Fibroblast of gingiva (primary cell): ENCODE measurements around the gene FAM120B.
A peak's percentile ranks its signal among the peaks of the same experiment; 100 is the strongest.

Source experiments
- DNase-seq: peaks from one replicate; pipeline ENCODE4 v3.0.0-alpha.2; 2011; ENCODE audit warnings: low read depth

The FAM120B gene

DNA sequence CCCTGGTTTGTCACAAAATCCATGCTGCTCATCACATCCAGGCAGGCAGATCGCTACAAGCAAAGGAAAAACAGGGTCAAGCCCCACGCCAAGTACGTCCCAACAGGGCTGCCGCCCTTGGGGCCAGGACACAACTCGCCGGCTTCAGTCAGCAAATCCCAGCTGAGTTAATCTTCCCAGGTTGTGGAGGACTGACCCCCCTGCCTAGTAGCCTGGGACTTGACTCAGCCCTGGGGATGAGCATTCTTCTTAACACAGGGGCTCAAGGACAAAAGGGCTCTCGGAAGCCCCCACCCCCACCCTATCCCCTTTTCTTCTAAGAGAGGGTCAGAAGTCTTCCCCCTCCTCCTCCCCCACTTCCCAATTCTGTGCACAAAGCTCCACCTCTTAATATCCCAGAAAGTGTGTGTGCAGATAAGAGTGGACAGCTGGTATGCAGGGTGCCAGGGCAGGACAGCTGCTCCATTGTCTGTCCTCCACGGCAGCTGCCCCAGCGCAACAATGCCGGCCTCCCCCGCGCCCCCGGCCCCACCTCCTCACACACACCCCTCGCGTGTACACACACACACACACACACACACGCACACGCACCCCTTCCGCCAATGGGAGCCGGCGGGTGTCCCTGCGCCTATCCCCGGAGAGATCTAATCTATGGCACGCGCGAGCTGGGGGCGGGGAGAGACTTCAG is 20.2 kb upstream of the FAM120B start:
- DNase-seq, result no peak

DNA sequence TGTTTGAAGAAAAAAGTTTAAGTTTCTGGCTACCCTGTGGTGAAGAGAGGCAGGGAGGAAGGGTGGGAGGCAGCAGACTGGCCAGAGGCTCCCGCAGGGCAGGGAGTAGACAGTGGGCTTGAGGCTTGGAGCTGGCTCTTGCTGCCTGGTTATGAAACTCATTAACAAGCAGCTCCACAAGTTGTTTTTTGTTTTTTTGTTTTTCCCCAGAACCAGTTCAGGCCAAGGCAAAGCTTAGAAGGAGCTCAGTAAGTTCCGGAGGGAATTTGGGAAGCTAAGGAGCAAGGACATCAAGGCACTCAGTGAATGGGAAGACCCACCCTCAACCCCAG is 19.7 kb upstream of the FAM120B start:
- DNase-seq, result no peak

DNA sequence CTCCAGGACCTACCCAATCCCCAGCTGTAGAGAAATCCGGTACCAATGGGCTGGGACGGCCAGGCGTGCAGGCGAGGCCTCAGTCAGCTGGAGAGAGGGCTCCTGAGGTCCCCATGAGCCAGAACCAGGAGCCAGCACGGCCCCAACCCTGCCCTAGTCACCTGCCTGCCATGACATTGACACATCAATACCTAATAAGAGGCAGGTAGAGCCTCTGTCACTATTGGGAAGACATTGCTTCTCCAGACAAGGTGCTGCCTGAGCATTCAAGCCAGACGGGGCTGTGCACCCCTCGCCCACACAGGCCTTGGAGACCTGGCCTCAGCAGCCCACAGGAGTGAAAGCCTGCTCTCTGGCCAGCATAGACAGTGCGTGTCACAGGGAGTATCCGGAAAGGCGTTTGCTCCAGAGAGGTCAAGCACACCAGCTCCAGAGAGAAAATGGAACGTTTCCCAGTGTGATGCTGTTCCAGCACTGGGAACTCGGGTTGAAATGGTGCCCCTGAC is 19.1 kb upstream of the FAM120B start:
- DNase-seq, result no peak

DNA sequence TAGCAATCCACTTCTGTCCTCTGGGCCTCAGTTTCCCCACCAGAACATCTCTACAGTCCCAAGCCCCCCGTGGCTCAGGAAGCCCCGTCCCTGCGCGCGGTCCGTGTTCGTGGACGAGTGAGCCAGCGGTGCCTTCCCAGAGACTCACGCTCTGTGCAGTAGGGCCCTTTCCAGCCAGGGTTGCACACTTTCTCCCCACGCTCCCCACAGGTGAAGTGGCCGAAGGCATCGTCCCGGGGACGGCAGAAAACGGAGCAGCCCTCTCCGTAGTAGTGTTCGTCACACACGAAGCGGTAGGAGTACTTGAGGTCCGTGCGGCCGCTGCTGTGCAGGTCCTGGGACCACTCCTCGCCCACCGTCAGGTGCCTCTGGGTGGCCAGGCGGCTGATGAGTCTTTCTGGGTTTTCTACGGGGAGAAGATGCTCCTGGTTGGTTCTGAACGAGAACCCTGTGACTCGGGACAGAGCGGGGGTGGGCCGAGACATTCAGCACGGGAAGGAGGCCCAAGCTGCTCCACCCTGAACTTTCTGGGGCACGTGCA is 18.4 kb upstream of the FAM120B start:
- no peak for DNase-seq

DNA sequence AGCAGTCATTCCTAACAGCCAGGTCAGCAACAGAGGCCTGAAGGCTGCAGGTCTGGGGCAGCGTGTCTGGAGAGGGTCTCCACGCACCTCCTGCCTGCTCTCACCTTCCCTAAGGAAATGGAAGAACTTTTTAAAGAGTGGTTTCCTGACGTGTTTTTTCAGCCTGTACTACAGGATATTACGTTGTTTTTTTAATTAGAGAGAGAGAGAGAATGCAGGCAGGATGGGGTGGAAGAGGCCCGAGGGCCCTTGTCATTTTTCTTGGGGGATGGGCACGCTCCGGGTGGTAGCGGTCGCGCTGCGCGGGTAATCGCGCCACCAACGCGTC is 17.7 kb upstream of the FAM120B start:
- no peak for DNase-seq

DNA sequence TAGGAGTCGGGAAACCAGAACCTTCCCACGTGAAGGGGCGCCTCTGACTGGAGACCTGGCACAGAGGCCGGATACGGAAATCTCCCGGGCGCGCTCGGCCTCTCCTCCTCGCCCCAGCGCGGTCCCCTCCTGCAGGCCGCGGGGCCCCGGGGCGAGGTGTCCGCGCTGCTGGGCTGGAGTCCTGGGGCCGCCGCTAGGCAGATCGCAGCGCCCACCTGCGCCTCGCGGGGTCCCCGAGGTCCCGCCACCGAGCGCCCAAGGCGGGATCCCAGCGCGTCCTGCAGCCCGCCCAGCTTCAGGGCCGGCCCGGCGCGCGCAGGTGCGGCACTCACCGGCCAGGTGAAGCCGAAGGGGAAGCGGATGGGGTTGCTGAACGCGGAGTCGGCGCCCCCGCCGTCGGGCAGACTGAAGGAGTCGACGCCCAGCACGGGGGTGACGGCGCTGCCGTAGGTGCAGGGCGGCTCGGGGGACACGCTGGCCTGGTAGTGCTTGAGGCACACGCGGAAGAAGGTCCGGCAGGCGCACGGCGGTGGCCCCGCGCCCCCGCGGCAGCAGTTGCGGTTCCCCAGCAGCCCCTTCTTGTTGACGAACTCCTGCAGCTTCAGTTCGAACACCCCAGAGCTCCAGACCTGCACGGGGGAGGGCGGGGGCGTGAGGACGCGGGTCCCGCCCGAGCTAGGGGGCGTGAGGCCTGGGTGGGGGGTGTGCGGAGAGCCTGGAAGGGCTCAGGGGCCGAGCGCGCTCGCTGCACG is 17.2 kb upstream of the FAM120B start:
- no peak for DNase-seq

DNA sequence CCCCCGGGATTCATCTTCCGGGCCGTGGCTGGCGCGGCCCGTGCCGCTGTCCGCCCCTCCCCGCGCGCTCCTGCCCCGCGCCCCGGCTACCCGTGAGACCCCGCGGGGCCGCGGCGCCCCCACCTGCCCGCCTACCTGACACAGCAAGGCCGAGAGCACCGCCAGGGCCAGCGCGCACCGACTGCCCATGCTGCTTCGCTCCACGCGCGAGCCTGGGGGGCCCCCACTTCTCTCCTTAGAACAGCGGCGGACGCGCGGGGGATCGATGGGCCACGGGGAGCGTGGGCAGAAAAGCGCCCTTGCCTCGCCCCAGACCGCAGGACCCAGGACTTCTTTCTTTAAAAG is 16.6 kb upstream of the FAM120B start:
- no peak for DNase-seq

DNA sequence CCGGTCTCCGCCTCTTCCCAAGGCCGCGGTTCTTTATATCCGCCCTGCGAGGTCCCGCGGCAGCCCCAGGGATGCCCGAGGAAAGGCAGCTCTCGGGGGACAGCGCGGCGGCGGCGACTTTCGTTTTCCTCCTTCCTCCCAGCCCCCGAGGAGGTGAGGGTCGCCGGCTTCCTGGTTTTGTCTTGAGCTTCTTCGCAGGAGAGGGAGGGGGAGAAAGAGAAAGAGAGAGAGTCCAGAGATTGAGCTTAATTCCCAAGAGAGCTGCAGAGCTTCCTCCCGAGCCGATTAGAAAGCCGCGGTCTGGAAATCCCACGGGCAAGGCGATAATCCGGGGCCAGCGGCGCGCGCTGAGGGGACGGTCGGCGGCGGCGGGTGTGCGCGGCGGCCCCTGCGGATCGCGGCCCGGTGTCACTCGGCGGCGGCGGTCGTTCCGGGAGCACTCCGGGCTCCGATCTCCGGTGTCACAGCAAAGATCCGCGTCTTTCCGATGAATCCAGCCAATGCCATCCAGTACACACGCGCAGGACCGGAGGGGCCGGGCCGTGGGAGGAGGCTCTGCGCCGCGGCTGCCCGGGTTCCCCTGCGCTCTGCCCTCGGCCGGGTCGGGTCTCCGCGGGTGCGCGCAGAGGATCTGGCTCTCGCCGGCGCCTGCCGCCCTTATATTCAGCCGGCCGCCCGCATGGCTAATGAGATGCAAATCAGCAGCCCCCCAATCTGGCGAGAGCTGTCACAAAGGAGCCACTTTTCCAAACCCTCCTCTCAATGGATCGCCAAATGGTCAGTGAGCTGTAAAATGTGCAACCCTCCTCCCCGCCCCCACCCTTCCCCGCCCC is 16.0 kb upstream of the FAM120B start, which contains the start of gene DLL1:
TSS of gene DLL1 (minus strand) at position 783 of the 833 bp plus-strand sequence. CDS start 939 bp downstream, outside the sequence.
- DNase-seq, result peak; percentile 57

DNA sequence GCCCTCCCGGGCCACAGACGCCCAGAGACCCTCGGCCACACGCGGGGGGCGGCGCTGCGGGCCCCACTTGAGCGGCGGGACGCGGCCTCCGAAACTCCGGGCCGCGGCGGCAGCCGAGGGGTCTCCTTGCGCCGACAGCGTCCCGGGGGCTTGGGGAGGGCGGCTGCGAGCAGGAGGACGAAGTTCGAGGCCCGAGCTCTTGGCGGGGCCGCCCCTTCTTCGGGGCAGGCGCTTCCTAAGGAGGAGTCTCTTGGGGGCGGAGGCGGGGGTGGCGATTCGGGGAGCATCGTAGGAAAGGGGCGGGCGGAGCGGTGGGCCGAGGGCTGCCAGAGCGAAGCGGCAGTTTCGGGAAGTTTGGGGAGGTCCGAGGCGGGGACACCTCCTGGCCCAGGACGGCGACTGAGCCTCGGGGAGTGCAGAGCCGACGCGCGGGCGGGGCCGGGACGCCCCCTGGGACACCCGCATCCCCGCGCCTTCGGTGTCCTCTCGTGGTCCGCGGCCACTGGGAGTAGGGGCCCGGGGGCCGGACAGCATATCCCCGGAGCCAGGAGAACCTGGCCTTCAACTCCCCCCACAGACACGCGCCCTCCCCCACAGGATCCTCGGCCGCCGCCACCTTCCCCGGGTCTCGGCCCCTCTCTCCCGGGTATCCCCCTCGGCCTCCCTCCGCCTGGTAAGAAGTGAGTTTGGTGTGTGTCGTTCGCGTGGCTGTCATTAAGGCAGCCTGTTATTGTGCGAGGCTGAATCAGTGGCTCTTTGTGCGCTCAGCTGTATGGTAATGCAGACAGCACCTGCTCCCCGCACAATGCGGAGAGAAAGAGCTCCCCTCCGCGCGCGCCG is 15.1 kb upstream of the FAM120B start:
- DNase-seq, result peak; percentile 46

DNA sequence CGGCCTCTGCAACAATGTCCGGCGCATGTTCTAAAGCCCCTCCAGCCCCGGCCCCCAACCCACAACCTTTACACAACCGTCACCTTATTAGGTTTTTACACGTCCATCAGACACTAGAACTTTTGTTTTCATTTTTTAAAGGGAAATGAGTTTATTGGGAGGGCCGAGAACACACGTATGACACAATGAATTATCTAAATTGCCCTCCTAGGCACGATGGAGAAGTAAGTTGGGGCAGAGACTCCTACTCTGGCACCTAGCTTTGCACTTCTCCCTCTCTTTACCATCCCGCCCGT is 14.5 kb upstream of the FAM120B start:
- DNase-seq, result no peak

DNA sequence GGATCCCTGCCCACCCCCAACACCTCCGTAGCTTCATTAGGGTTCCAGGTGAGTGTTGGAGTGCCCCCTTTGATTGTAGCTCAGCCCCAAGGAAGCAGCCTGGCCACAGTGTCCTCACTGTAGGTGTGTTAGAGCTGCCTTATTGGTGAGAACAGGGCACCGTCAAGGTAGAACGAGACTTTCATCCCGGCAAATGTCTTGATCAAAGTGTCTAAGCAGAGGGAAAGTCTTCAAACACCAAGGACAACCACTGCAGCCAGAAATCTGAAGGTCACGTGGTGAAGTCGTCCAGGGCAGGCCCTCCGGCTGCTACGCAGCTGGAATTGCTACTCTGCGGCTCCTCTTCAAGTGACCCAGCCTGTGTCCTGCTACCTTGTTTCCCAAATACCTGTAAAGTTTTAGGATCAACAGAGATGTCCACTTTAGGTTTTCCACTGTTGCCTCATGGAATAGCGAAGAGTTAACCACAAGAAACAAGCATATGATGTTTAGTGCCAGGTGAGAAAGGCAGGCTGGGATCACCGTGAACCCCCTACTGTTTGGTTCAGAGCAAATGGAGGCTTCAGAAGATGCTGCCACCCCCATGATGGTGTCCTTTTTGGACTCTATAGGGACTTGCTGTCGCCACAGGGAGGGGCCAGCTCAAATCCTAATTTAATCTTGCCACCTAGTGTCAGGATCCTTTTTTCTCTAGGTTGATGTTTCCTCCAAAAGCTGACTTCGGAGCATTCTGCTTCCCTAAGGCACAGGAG is 14.0 kb upstream of the FAM120B start:
- DNase-seq, result peak; percentile 24

DNA sequence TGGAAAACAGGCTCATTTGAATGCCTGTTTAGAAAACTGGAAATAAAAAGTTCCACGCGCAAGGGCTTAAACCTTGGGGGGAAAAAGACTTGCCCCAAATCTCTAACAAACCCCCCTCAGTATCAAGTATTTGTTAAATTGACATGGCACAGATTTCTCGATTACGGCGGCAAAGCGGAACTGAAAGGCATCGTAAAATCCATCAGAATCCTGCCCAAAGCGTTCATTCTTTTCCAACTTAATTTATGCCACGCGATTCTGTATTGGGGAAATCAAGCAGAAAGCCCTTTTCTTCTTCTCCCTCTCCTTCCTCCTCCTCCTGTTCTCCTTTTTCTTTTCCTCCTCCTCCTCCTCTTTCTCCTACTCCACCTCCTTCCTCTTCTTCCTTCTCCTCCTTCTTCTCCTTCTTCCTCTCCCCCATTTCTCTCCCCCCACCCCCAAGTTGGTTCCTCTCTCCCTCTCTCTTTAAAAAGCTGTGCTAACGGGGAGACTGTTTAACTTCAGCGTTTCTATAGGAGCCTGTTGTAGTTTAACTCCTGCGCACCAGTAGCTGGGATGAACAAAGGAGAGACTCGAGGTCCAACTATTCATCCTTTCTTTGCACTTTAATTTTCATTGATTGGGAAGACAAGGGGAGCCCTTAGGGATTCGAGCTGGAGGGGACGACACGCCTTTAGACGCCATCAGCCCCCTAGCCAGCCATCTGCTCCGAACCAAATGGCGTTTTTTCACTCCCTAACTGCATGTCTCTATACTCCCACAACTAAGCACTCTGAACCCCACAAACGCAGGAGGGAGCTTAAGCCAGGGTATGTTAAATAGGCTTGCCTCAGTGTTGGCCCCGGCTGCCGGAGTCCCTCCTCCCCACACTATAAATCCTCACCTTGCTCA is 13.0 kb upstream of the FAM120B start:
- DNase-seq, result no peak

DNA sequence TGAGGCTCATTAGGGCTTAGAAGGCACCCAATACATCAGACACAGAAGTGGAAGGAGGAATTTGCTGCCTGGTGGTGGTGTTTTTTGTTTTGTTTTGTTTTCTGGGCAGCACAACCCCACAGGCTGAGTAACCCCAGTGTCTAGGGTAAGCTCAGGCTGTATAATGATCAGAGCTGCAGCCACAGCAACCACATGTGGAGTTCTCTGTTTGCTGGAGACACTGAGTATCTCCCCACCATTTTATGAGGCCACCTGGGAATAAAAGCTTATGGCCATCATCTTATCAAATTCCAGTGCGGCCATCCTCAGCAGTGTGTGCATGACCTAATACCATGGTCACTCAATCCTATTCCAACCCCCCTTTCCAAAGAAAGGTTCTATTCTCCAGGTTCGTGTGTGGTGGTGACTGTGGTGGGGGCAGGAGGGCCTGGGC is 12.2 kb upstream of the FAM120B start:
- no peak for DNase-seq

DNA sequence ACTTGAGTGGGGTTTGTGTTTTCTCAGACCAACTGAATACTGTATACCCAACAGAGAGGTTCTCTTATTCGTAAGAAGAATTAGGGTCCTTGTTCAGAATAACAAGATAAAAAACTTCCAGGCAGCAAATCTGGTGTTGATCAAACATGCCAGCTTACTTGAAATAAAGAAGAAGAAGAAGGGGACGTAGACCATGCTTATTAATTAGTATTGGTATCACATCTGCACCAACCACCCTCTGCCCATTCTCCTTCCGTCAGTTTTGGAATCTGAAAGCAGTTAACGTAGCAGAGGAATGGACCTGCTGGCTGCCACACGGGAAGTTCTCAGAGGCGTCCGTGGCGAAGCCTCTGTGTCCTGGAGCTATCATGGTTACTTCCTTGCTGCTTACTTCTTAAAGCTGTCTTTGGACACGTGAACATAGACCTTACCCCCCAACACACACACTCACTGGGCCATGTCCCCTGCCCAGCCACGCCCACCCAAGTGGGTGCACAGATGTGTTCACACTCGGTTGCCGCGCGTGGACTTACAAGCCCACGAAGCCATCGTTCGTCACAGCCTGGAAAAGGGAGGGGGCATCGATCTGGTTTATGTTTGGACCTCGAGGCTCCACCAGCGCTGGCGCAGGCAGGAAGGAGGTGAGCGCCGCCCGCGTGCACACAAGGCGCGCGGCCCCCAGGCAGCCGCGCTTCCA is 11.6 kb upstream of the FAM120B start:
- DNase-seq, result no peak

DNA sequence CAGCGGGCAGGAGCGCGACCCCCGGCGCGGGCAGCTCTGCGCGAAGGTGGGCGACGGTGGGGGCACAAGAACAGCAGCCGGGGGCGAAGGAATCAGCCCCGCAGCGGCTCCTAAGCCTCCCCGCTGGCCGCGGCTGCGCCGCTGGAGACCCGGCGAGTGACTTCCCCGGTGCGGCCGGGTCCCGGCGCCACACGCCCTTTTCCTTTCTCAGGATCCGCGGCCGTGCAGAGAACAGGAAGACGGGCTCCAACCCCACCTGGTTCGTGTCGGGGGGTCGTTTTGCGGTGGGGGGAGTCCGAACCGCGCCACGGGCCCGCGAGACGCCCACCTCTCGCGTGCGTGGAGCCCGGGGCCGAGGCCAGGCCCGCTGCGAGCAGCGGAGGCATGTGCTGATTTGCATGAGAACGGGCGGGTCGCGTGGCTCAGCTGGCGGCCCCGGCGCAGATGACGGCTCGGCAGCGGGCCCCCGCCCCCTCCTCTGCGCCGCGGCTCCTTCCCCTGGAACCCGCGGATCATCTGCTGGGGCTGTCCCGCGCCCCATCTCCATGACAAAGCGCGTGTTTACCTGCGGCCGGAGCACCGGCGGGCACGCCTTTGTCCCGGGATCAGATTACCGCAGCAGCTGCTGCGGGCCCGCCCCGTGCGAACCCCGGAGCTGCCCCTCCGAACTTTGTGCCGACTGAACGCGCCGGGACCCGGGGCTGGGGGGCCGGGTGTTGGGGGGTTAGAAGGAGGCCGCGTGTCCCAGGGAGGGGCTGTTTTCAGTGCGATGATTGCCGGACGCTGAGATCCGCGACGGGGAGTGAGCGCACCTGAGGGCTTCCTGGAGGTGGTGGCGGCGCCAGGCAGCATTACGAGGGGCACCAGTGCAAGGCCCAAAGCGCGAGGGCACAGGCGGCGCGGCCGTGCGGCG is 10.8 kb upstream of the FAM120B start:
- no peak for DNase-seq

DNA sequence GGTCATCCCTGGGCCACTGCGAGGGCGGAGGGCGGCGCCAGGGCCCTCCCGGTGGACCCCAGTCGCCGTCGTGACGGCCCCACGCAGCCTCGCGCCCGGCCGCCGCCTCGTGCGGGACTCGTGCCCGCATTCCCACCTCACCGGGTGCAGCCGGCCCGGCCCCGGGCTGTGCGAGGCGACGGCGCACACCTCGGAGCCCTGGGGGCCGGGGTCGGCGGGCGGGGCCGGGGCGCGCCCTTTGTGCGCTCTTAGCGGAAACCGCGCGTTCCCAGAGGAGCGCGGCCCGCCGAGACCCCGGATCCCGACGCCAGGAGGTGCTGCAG is 10.2 kb upstream of the FAM120B start:
- DNase-seq, result no peak

DNA sequence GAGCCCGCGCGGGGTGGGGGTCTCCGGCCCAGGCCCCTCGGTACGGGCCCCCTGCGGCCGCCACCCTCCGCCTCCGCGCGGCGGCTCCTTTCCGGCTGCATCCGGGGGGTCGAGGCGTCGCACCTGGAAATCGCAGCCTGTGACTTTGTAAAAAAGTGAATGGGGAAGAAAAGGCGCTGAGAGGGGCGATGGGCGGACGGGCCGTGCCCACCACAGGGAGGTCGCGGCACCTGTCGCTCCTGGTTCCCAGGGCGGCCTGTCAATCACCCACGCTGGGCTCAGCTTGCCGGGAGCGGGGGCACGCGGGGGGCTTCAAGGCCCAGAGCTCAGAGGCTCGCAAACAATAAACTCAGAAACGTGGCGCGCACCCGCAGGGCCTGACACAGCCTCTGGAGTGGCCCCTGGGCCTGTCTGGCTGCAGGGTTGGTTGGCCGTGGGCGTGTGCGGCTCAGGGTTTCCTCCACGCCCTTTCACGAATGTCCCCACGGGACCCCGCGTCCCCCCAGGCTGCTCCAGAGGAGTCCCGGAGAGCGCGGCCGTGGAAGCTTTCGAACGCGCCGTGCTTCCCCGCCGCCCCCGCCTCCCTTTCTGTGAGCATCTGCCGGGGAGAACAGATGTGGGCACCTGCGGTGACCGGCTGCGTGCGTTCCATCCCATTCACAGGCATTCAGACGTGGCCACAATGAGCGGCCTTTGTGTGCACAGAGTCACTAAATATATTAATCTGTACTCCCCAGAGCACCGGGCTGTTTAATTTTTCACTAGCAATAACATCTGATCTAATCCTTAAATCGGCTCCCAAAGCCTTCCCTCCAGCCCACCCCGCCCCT is 9.6 kb upstream of the FAM120B start:
- no peak for DNase-seq
